Uterus (tissue), 4 donors: ENCODE measurements around the gene GSG1. TPM values are rescaled to one million over a fixed set of nuclear protein-coding genes. Genes with fewer than 3 reads are reported as not detected.

Experiments used
- DNase-seq, 2 donors: peaks; one replicate each; pipeline ENCODE4 v3.0.0-alpha.2; 2019 to 2020
- H3K27ac ChIP-seq, 2 donors: fragments of 200-600 bp; sonication (generic); 1 replicate in 1 of 2; 2 replicates in 1 of 2; pipeline ENCODE4 v1.5.1; 2016 to 2018
- H3K27me3 ChIP-seq, 2 donors: fragments of 200-600 bp; sonication (generic); one replicate each; pipeline ENCODE4 v1.5.1; 2018 to 2019; ENCODE audit warnings: control low read depth in 1 of 2
- H3K36me3 ChIP-seq, 2 donors: fragments of 200-600 bp; sonication (generic); one replicate each; pipeline ENCODE4 v1.5.1; 2019; ENCODE audit warnings: control low read depth in 1 of 2
- H3K4me1 ChIP-seq, 2 donors: fragments of 200-600 bp; sonication (generic); one replicate each; pipeline ENCODE4 v1.5.1; 2018 to 2019; ENCODE audit warnings: control low read depth in 1 of 2
- H3K4me3 ChIP-seq, 2 donors: fragments of 200-600 bp; sonication (generic); 1 replicate in 1 of 2; 2 replicates in 1 of 2; pipeline ENCODE4 v1.5.1; 2018 to 2019; ENCODE audit warnings: mild to moderate bottlenecking in 1 of 2
- H3K9me3 ChIP-seq, 2 donors: fragments of 200-600 bp; sonication (generic); one replicate each; pipeline ENCODE4 v1.5.1; 2019; ENCODE audit warnings: control low read depth in 1 of 2
- CTCF ChIP-seq, 4 experiments: fragments of 200-600 bp in 2 of 4; fragments of 450-650 bp in 2 of 4; sonication (generic) in 2 of 4; IDR thresholded peaks; one replicate each; pipeline ENCODE4 v1.5.1; 2016 to 2019; ENCODE audit warnings: antibody characterized with exemption in 4 of 4, mild to moderate bottlenecking in 2 of 4, moderate library complexity in 1 of 4
- POLR2A ChIP-seq, 2 donors: fragments of 450-650 bp; IDR thresholded peaks; one replicate each; pipeline ENCODE4 v1.6.1; 2016; ENCODE audit warnings: antibody characterized with exemption in 2 of 2, mild to moderate bottlenecking in 1 of 2, moderate library complexity in 1 of 2
- intact Hi-C: fragments of 100-400 bp; cut with DNase I; formaldehyde crosslinking; loops from one replicate; pipeline ENCODE4 v1.15.1; 2023; ENCODE audit warnings: low total_unique reads
- total RNA-seq, 4 donors: library from RNA; depleted of rRNA in 3 of 4; stranded (reverse); fragments of >200 nt in 3 of 4; gene quantifications; one replicate each; pipeline versions ENCODE4 v1.1.0 to v1.2.4, GENCODE V29; 2014 to 2023
- donor health status: DM: yes; HTN: yes; CAD: no.

Gene GSG1
- total RNA-seq, 4 donors from 2014 or later, result not detected

GRCh38 chr12:13073173-13073572 lies 30.3 kb downstream of the GSG1 start:
- H3K36me3 ChIP-seq, result no peaks in the 10 kb centered on the region
- no peaks in the 10 kb centered on the region for H3K4me1 ChIP-seq
- TF ChIP-seq POLR2A (IDR thresholded peaks at IDR 0.05) (no peak), CTCF (IDR thresholded peaks at IDR 0.05) (no peak)
- no peaks in the 10 kb centered on the region for H3K27me3 ChIP-seq
- no peaks in the 10 kb centered on the region for H3K9me3 ChIP-seq
- no peak overlapping the region for H3K27ac ChIP-seq
- H3K4me3 ChIP-seq, result no peak overlapping the region
- DNase-seq, result no peak
- intact Hi-C loops, result no loop called here

GRCh38 chr12:13071305-13072280 lies 31.9 kb downstream of the GSG1 start:
- H3K4me3 ChIP-seq, result no peak overlapping the region
- no peaks in the 10 kb centered on the region for H3K36me3 ChIP-seq
- H3K27me3 ChIP-seq, result no peaks in the 10 kb centered on the region
- no peak overlapping the region for H3K27ac ChIP-seq
- intact Hi-C loops, result no loop called here
- no peaks in the 10 kb centered on the region for H3K9me3 ChIP-seq
- TF ChIP-seq CTCF (IDR thresholded peaks at IDR 0.05), result no peak
- TF ChIP-seq POLR2A (IDR thresholded peaks at IDR 0.05), result no peak
- DNase-seq, result no peak
- no peaks in the 10 kb centered on the region for H3K4me1 ChIP-seq

- no peaks in the 10 kb centered on the region for H3K36me3 ChIP-seq
Measured at GRCh38 chr12:13069380-13069779, 34.1 kb downstream of the GSG1 start.

GRCh38 chr12:13067322-13067721 lies 36.1 kb downstream of the GSG1 start:
- Histone ChIP-seq H3K36me3 (no peaks in the 10 kb centered on the region), H3K27me3 (no peaks in the 10 kb centered on the region), H3K27ac (no peak overlapping the region), H3K4me3 (no peak overlapping the region), H3K9me3 (no peaks in the 10 kb centered on the region), H3K4me1 (no peaks in the 10 kb centered on the region)
- TF ChIP-seq POLR2A (IDR thresholded peaks at IDR 0.05), result no peak
- no peak for TF ChIP-seq CTCF (IDR thresholded peaks at IDR 0.05)
- no peak for DNase-seq
- intact Hi-C loops, result no loop called here

More at GRCh38 chr12:13069380-13069779, 34.1 kb downstream of the GSG1 start:
- no peak for DNase-seq
- no peaks in the 10 kb centered on the region for H3K4me1 ChIP-seq
- H3K9me3 ChIP-seq, result no peaks in the 10 kb centered on the region
- H3K27ac ChIP-seq, result no peak overlapping the region
- TF ChIP-seq POLR2A (IDR thresholded peaks at IDR 0.05) (no peak), CTCF (IDR thresholded peaks at IDR 0.05) (no peak)
- intact Hi-C loops, result no loop called here
- H3K4me3 ChIP-seq, result no peak overlapping the region
- H3K27me3 ChIP-seq, result no peaks in the 10 kb centered on the region

- H3K4me3 ChIP-seq, result no peak overlapping the region
- intact Hi-C loops, result no loop called here
- no peak overlapping the region for H3K27ac ChIP-seq
- no peaks in the 10 kb centered on the region for H3K9me3 ChIP-seq
- no peaks in the 10 kb centered on the region for H3K27me3 ChIP-seq
- no peaks in the 10 kb centered on the region for H3K4me1 ChIP-seq
- DNase-seq, result no peak
- no peaks in the 10 kb centered on the region for H3K36me3 ChIP-seq
- TF ChIP-seq POLR2A (IDR thresholded peaks at IDR 0.05) (no peak), CTCF (IDR thresholded peaks at IDR 0.05) (no peak)
Measured at GRCh38 chr12:13066459-13066858, 37.0 kb downstream of the GSG1 start.
